Measurements from ENCODE around the gene CKAP2L. TPM values are rescaled to one million over a fixed set of nuclear protein-coding genes. Genes with fewer than 3 reads are reported as not detected.

Gene CKAP2L
- total RNA-seq, 3 donors from 2014 or later (not counting 1 experiment from before 2014, with no cell fraction given): 1.2 to 3.4 (median 1.2) TPM

DNA sequence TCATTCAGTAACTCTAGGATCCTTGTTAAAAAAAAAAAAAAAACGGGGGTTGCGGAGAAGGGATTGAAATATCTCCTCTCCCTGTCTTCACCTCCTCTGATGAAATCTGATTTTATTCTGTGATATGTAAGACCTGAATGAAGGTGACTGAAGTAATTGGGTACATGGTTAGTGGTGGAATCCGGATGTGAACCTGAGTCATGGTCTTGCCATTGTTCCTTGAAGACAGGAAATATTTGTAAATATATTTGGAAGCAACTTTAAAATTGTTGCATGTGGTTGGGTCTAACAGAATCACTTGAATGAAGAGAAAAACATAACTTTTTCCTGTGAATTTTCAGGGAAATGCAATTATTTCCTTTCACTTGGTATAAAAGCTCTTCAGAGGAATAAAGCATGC, 22.9 kb upstream of the CKAP2L start:
- H3K36me3 ChIP-seq (ENCODE audit: control insufficient read depth, insufficient read depth, low read length): no peaks in the 10 kb centered on the region
- Mint-ChIP-seq H3K27ac (no peak overlapping the region), H3K4me1 (peaks cover 6 to 7% of the 10 kb centered on the region in 2 donors), H3K9me3 (no peaks in the 10 kb centered on the region), H3K4me3 (no peak overlapping the region), H3K36me3 (no peaks in the 10 kb centered on the region), H3K27me3 (ENCODE audit: low read depth in 2 of 2) (peaks cover 7 to 29% of the 10 kb centered on the region in 2 donors)
- no peaks in the 10 kb centered on the region for H3K4me1 ChIP-seq (ENCODE audit: control insufficient read depth, insufficient read depth, low read length)
- no peaks in the 10 kb centered on the region for H3K27me3 ChIP-seq (ENCODE audit: control insufficient read depth, insufficient read depth, low read length)
- ATAC-seq: no peak
- H3K4me3 ChIP-seq (ENCODE audit: low read length): no peak overlapping the region
- H3K27ac ChIP-seq (ENCODE audit: low read length): no peak overlapping the region
- TF ChIP-seq, protein P1, sequence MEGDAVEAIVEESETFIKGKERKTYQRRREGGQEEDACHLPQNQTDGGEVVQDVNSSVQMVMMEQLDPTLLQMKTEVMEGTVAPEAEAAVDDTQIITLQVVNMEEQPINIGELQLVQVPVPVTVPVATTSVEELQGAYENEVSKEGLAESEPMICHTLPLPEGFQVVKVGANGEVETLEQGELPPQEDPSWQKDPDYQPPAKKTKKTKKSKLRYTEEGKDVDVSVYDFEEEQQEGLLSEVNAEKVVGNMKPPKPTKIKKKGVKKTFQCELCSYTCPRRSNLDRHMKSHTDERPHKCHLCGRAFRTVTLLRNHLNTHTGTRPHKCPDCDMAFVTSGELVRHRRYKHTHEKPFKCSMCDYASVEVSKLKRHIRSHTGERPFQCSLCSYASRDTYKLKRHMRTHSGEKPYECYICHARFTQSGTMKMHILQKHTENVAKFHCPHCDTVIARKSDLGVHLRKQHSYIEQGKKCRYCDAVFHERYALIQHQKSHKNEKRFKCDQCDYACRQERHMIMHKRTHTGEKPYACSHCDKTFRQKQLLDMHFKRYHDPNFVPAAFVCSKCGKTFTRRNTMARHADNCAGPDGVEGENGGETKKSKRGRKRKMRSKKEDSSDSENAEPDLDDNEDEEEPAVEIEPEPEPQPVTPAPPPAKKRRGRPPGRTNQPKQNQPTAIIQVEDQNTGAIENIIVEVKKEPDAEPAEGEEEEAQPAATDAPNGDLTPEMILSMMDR (IDR thresholded peaks at IDR 0.05): no peak
- DNase-seq: no peak
- intact Hi-C loops (cut with micrococcal nuclease): no loop called here
- no peaks in the 10 kb centered on the region for H3K9me3 ChIP-seq (ENCODE audit: control insufficient read depth, insufficient read depth, low read length)
- 83% methylated on average over 1 of the region's 3 CpGs for WGBS (ENCODE audit: insufficient coverage)

DNA sequence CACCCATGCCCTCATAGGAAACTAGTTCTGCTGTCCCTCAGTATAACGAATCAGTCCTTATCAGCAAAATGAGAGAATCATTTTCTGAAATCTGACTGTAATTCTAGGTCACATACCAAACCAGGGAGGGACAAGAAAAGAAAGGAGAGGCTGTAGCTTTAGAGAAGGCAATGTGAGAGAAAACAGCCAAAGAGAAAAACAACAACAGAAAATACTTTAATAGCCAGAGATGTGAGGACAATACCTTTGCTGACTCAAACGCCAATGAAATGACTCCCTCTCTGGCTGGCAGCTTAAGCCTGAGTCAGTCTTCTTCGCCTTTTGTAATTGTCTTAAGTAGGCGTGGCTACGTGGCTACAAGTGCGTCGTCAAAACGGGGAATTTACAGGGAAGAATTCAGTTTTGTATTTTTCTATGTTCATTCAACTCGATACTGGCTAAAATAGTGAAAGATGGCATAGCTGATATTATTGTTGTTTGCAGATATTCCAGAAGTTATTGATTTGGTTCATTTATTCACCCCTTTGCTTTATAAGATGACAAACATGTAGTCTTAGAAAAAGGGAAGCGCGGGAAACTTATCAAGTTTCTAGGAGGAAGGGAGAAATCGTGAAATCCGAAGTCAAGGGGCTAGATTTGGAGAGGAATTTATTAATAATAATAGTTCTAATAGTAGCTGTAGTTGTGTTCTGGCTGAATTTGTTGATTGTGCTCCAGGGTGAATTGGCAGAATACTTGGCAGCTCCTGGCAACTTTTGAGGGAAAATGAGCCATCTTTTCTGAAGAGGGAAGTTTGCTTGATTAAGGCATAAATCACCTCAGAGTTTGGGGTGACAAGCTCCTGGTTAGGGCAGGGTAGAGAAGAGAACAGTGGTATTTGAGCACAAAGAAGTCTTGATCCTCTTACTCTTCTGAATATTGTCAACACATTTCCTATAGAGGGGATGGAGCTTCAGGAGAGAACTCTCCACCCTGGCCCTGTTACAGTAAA, 20.1 kb upstream of the CKAP2L start, which contains the start of gene IL1A:
TSS of gene IL1A (minus strand) at position 295 of the 991 bp plus-strand sequence. CDS start 723 bp downstream, outside the sequence.
- Mint-ChIP-seq H3K27ac (peak within 1 kb of the TSS in 1 of 2 donors; percentile 35), H3K36me3 (no peaks in the 10 kb centered on the region), H3K4me1 (peaks cover 16 to 18% of the 10 kb centered on the region in 2 donors), H3K27me3 (ENCODE audit: low read depth in 2 of 2) (peaks cover 7 to 29% of the 10 kb centered on the region in 2 donors), H3K9me3 (no peaks in the 10 kb centered on the region), H3K4me3 (no peak within 1 kb of the TSS)
- Histone ChIP-seq H3K27me3 (ENCODE audit: control insufficient read depth, insufficient read depth, low read length) (no peaks in the 10 kb centered on the region), H3K4me1 (ENCODE audit: control insufficient read depth, insufficient read depth, low read length) (no peaks in the 10 kb centered on the region), H3K4me3 (ENCODE audit: low read length) (no peak within 1 kb of the TSS), H3K9me3 (ENCODE audit: control insufficient read depth, insufficient read depth, low read length) (no peaks in the 10 kb centered on the region), H3K27ac (ENCODE audit: low read length) (no peak within 1 kb of the TSS), H3K36me3 (ENCODE audit: control insufficient read depth, insufficient read depth, low read length) (no peaks in the 10 kb centered on the region)
- WGBS (ENCODE audit: insufficient coverage): 69% methylated on average over 13 of the region's 13 CpGs
- DNase-seq: peak in 1 of 2 donors; percentile 32
- intact Hi-C loops (cut with micrococcal nuclease): no loop called here
- TF ChIP-seq, protein P1 (IDR thresholded peaks at IDR 0.05): no peak
- ATAC-seq: peak in 2 of 3 donors; percentile 66 to 83

DNA sequence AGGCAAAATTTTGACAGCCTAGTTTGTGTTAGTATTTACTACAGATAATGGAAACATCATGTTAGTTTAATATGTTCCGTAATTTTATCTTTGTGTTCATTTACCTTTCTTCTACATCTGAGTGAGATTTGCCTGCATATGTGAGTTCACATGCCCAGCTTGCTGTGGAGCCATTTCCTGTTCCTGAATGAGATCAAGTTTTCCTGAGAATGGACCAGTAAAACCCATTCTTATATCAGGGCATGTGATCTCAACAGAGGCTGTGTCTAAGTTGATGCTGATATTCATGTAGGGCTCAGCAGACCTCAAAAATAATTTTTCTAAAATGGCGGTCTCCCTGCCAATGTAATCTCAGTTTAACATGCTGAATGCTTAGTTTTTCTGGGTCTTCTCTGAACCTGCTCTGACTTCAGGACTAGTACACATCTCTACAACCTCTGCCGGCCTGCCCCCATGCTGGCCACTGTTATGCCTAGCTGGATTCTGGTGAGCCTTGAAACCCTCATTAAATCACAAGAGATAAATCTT, 18.8 kb upstream of the CKAP2L start:
- Histone ChIP-seq H3K36me3 (ENCODE audit: control insufficient read depth, insufficient read depth, low read length) (no peaks in the 10 kb centered on the region), H3K9me3 (ENCODE audit: control insufficient read depth, insufficient read depth, low read length) (no peaks in the 10 kb centered on the region), H3K4me1 (ENCODE audit: control insufficient read depth, insufficient read depth, low read length) (no peaks in the 10 kb centered on the region), H3K27ac (ENCODE audit: low read length) (no peak overlapping the region), H3K27me3 (ENCODE audit: control insufficient read depth, insufficient read depth, low read length) (no peaks in the 10 kb centered on the region), H3K4me3 (ENCODE audit: low read length) (no peak overlapping the region)
- Mint-ChIP-seq H3K4me3 (no peak overlapping the region), H3K36me3 (no peaks in the 10 kb centered on the region), H3K9me3 (no peaks in the 10 kb centered on the region), H3K27ac (no peak overlapping the region), H3K27me3 (ENCODE audit: low read depth in 2 of 2) (peaks cover 7 to 25% of the 10 kb centered on the region in 2 donors), H3K4me1 (peaks cover 16 to 18% of the 10 kb centered on the region in 2 donors)
- WGBS (ENCODE audit: insufficient coverage): 93% methylated on average over 2 of the region's 3 CpGs
- intact Hi-C loops (cut with micrococcal nuclease): no loop called here
- DNase-seq (no peak), ATAC-seq (no peak)
- TF ChIP-seq, protein P1 (IDR thresholded peaks at IDR 0.05): no peak

All from natural killer cell (primary cell).